Right lobe of liver (tissue), 4 donors: ENCODE measurements around the gene NFS1.

Source experiments
- POLR2A ChIP-seq: fragments of 450-650 bp; IDR thresholded peaks from one replicate; pipeline ENCODE4 v1.6.1; 2017; ENCODE audit warnings: antibody characterized with exemption, mild to moderate bottlenecking
- TF ChIP-seq, protein P1 (sequence below), 4 donors: fragments of 200-600 bp in 3 of 4; fragments of 450-650 bp in 1 of 4; IDR thresholded peaks; one replicate each; pipeline versions ENCODE4 v1.5.1 to v1.8.0; 2016 to 2022; ENCODE audit warnings: antibody characterized with exemption in 4 of 4, mild to moderate bottlenecking in 2 of 4
- donor health status: DM: no; HTN: no; CAD: no.
- donor health status: DM: no; HTN: no; CAD: no.
- donor health status: DM: no; HTN: yes; CAD: no.

DNA sequence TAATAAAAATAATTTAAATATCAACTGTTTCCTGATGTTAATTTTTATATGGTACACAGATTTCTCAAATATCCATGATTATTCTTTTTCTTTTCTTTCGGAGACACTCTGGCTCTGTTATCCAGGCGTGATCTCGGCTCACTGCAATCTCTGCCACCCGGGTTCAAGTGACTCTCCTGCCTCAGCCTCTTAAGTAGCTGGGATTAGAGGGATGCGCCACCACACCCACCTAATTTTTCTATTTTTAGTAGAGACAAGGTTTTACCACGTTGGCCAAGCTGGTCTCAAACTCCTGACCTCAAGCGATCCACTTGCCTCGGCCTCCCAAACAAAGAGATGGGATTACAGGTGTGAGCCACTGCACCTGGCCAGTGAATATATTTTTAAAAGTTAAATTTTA is 20.6 kb upstream of the NFS1 start:
- TF ChIP-seq, protein P1, sequence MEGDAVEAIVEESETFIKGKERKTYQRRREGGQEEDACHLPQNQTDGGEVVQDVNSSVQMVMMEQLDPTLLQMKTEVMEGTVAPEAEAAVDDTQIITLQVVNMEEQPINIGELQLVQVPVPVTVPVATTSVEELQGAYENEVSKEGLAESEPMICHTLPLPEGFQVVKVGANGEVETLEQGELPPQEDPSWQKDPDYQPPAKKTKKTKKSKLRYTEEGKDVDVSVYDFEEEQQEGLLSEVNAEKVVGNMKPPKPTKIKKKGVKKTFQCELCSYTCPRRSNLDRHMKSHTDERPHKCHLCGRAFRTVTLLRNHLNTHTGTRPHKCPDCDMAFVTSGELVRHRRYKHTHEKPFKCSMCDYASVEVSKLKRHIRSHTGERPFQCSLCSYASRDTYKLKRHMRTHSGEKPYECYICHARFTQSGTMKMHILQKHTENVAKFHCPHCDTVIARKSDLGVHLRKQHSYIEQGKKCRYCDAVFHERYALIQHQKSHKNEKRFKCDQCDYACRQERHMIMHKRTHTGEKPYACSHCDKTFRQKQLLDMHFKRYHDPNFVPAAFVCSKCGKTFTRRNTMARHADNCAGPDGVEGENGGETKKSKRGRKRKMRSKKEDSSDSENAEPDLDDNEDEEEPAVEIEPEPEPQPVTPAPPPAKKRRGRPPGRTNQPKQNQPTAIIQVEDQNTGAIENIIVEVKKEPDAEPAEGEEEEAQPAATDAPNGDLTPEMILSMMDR (IDR thresholded peaks at IDR 0.05): no peak
- no peak for TF ChIP-seq POLR2A
